AG10803 (cell line): ENCODE results near the gene SMIM29.

Experiments used
- DNase-seq: peaks from one replicate; pipeline ENCODE4 v3.0.0; 2010; ENCODE audit warnings: low read depth
- H3K4me3 ChIP-seq: 2 replicates; pipeline ENCODE4 v1.5.1; 2011; ENCODE audit warnings: mild to moderate bottlenecking, low read length, control low read depth
- CTCF ChIP-seq: conservative IDR thresholded peaks from 2 replicates; pipeline ENCODE4 v1.5.1; 2011; ENCODE audit warnings: mild to moderate bottlenecking, low read length, control low read depth, inconsistent platforms

Gene SMIM29

GRCh38 chr6:34242252-34243130, 6.3 kb downstream of the SMIM29 start:
- DNase-seq, result no peak
- H3K4me3 ChIP-seq, result no peak overlapping the region
- TF ChIP-seq CTCF, result no peak

GRCh38 chr6:34241351-34242215, 7.2 kb downstream of the SMIM29 start:
- H3K4me3 ChIP-seq, result no peak overlapping the region
- no peak for TF ChIP-seq CTCF
- DNase-seq, result no peak

- no peak overlapping the region for H3K4me3 ChIP-seq
- no peak for TF ChIP-seq CTCF
- DNase-seq, result no peak
Observed at GRCh38 chr6:34240329-34241248, 8.2 kb downstream of the SMIM29 start.

GRCh38 chr6:34239893-34240292, 8.9 kb downstream of the SMIM29 start:
- no peak for DNase-seq
- no peak for TF ChIP-seq CTCF
- H3K4me3 ChIP-seq, result no peak overlapping the region

- no peak for TF ChIP-seq CTCF
- DNase-seq, result no peak
- no peak overlapping the region for H3K4me3 ChIP-seq
Observed at GRCh38 chr6:34239500-34239825, 9.3 kb downstream of the SMIM29 start.

GRCh38 chr6:34238585-34239499, 10.0 kb downstream of the SMIM29 start:
- peak overlapping the region; percentile 70 for H3K4me3 ChIP-seq
- no peak for TF ChIP-seq CTCF
- no peak for DNase-seq
